Dedifferentiated amniotic fluid mesenchymal stem cell (primary cell): ENCODE data around the gene RASL10A.

Experiments used
- DNase-seq: peaks from one replicate; pipeline ENCODE4 v3.0.0-alpha.2; 2016; ENCODE audit errors: extremely low spot score

The RASL10A gene

GRCh38 chr22:29338398-29338797 lies 22.9 kb upstream of the RASL10A start:
- no peak for DNase-seq

GRCh38 chr22:29337631-29338284 lies 22.3 kb upstream of the RASL10A start:
- DNase-seq, result no peak

GRCh38 chr22:29336751-29337490 lies 21.4 kb upstream of the RASL10A start:
- DNase-seq, result no peak

DNA sequence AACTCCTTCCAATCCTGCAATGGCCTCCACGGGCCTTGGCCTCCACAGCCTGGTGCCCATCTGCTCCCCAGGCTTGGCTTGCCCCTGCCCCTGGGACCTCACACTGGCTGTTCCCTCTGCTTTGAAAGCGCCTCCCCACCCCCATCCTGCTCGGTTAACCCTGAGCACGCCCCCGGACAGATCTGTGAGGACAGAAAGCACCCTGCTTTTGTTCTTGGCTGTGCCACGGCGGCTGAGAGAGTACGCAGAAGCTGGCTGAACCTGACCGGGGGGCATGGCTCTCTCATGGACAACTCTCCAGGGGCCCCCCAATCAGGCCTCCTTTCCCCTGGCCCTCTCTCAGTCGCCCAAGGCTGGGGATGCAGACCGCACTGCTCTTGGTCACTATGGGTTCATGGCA lies 20.2 kb upstream of the RASL10A start:
- DNase-seq, result no peak

DNA sequence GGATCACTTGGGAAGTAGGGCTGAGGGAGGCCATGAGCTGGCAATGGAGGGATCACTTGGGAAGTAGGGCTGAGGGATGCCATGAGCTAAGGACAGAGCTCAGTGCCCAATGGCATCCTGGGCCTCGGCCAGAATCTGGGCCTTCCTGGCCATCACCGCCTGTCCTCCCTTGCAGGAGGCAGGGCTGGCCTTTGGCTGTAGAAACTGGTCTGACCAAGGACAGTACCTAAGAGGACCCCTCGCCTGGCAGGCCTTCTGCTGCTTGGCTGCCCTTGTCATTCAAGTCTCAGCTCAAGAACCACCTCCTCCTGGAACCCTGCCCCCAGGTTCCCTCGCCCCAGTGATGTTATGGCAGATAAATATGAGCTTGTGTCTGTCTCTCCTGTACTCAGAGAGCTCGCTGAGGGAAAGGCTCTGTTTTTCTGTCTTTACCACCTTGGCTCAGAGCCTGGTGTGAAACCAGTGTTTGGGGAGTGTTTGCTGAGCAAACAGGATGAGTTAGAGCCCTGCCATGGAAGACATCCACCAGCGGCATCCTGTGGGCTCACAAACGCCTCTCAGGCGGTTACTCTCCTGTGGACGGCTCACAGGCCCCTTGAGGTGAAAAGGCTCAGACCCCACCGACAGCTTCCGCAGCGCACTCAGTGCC lies 19.3 kb upstream of the RASL10A start:
- DNase-seq, result no peak

DNA sequence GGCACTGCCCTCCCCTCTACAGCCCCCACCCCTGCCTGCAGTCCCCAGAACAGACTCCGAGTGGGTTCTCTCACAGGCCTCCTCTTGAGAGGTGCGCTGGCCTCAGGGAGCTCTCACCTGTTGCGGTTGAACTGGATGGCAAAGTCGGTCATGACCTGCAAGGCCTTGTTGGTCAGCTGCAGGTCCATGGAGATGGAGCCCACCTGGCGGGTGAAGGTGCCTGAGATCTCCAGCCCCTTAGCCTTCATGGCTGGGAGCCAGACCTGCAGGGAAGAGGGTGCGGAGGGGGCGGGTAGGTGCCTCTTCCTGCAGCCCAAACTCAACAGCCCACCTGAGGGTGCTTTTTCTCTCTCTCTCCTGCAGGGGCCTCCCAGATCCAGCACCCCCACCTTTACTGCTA lies 18.7 kb upstream of the RASL10A start:
- no peak for DNase-seq

- no peak for DNase-seq
Observed at GRCh38 chr22:29332886-29333496, 17.5 kb upstream of the RASL10A start.

DNA sequence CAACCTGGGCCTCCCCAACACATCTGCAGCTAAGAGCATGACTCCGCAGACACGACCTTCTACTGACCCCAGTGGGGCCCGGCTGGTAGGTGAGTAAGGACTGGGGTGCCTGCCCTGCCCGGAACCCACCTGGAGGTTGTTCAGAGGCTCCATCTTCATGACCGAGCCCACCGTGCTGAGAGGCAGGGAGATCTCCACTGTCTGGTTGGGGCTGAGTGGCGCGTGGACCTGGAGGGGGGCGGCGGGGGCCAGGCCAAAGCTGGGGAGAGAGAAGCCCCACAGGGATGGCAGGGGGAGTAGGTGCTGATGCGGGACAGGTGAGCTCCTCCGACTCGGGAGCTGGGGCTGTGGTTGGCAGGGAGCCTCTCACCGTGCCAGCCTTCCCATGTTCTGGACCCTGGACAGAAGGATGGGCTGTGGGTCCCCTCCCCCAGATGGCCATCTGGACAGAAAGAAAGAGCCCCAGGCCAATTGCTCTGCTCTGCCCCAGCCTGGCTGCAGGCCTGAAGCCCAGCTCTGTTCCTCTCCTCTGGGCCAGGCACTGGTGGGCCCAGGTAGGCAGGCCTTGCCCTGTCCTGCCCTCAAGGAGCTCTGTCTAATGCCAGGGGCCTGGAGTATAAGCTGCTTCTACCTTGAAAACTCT lies 16.3 kb upstream of the RASL10A start:
- no peak for DNase-seq

GRCh38 chr22:29331213-29331612 lies 15.7 kb upstream of the RASL10A start:
- no peak for DNase-seq

GRCh38 chr22:29330753-29331152 lies 15.3 kb upstream of the RASL10A start:
- DNase-seq, result no peak

- no peak for DNase-seq
Observed at GRCh38 chr22:29330291-29330690, 14.8 kb upstream of the RASL10A start.

DNA sequence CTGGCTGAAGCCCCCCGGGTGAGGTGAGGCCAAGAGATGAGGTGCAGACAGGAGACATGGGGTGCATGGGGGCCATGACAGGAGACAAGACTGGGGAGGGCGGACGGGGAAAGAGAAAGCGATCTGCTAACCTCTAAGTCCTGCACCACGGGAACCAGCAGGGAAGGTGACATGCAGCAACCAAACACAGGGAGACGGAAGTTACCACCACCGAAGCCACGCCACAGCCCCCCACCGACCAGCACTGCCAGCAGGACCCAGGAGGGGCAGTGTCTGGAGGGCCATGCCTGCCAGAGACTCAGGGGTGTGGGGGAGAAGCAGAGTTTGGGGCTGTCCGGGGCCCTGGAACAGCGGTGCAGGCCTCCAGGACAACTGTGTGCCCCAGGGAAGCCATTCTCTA lies 14.1 kb upstream of the RASL10A start:
- no peak for DNase-seq

- DNase-seq, result no peak
Observed at GRCh38 chr22:29328566-29329500, 13.3 kb upstream of the RASL10A start.

GRCh38 chr22:29328055-29328454 lies 12.6 kb upstream of the RASL10A start:
- no peak for DNase-seq

- no peak for DNase-seq
Observed at GRCh38 chr22:29327089-29327764, 11.7 kb upstream of the RASL10A start.

- no peak for DNase-seq
Observed at GRCh38 chr22:29326481-29326880, 11.0 kb upstream of the RASL10A start.

- DNase-seq, result no peak
Observed at GRCh38 chr22:29325785-29326315, 10.4 kb upstream of the RASL10A start.

DNA sequence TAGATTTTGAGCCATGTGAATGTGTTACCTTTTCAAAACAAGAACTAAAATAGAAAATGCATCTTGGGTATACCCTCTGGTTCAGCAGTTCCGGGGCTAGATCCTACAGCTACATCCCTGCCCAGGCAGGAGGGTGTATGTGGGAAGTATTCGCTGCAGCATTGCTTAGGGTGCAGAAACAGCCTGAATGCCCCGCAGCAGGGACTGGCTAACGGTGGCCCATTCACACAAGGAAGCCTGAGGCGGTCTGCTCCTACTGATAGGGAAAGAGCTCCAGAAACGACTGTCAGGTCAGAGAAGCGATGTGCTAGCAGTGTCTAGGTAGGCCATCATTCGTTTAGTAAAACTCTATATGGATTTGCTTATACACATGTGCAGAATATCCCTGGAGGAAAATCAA lies 9.9 kb upstream of the RASL10A start:
- no peak for DNase-seq

GRCh38 chr22:29323641-29324040 lies 8.1 kb upstream of the RASL10A start:
- no peak for DNase-seq

- no peak for DNase-seq
Observed at GRCh38 chr22:29320546-29320945, 5.0 kb upstream of the RASL10A start.
